CD4-positive, alpha-beta T cell (primary cell): Measurements from ENCODE around the gene YY1. TPM values are rescaled to one million over a fixed set of nuclear protein-coding genes. Genes with fewer than 3 reads are reported as not detected.
A peak's percentile ranks its signal among the peaks of the same experiment; 100 is the strongest.

Experiments used
- ATAC-seq: fragments of 200-7000 bp; cut with Tn5 transposase; one replicate; pipeline ENCODE4 v1.10.0; 2022; ENCODE audit warnings: mild to moderate bottlenecking; ENCODE audit not compliant: poor library complexity
- CTCF ChIA-PET: fragments of 350-600 bp; sonication (Branson Sonifier 250); formaldehyde crosslinking; loops from one replicate; lab custom pipeline; 2021; ENCODE audit warnings: antibody characterized with exemption, inconsistent platforms; lab: Charles Lee
- POLR2A ChIA-PET: fragments of 350-600 bp; sonication (Branson Sonifier 250); formaldehyde crosslinking; loops from one replicate; lab custom pipeline; 2021; ENCODE audit warnings: antibody characterized with exemption, inconsistent platforms; lab: Charles Lee
- DNase-seq, 14 experiments: peaks; one replicate each; pipeline ENCODE4 v3.0.0-alpha.2; 2013 to 2020; ENCODE audit warnings: mixed read lengths in 2 of 14
- H3K27ac ChIP-seq, 2 donors: one replicate each; pipeline versions ENCODE4 v1.5.1 to v1.7.0; 2013; ENCODE audit warnings: low read length in 2 of 2, low read depth in 1 of 2, mild to moderate bottlenecking in 1 of 2
- H3K27me3 ChIP-seq, 2 experiments: 1 replicate in 1 of 2; 2 replicates in 1 of 2; pipeline versions ENCODE4 v1.6.1 to v1.7.0; 2013; ENCODE audit warnings: low read length in 2 of 2, control low read depth in 1 of 2, mild to moderate bottlenecking in 1 of 2, moderate library complexity in 1 of 2; ENCODE audit not compliant: insufficient read depth in 2 of 2, control insufficient read depth in 1 of 2
- H3K36me3 ChIP-seq: one replicate; pipeline ENCODE4 v1.6.1; 2013; ENCODE audit warnings: low read length, control low read depth; ENCODE audit not compliant: insufficient read depth
- H3K4me1 ChIP-seq: one replicate; pipeline ENCODE4 v1.6.1; 2013; ENCODE audit warnings: low read length, control low read depth; ENCODE audit not compliant: insufficient read depth
- H3K4me3 ChIP-seq: one replicate; pipeline ENCODE4 v1.5.1; 2013; ENCODE audit warnings: mild to moderate bottlenecking, low read length, moderate library complexity
- H3K9me3 ChIP-seq, 2 experiments: 1 replicate in 1 of 2; 2 replicates in 1 of 2; pipeline versions ENCODE4 v1.6.1 to v1.7.0; 2013; ENCODE audit warnings: low read length in 2 of 2, mild to moderate bottlenecking in 2 of 2, control low read depth in 1 of 2, moderate library complexity in 1 of 2; ENCODE audit not compliant: control insufficient read depth in 1 of 2, insufficient read depth in 1 of 2
- H3K27ac Mint-ChIP-seq: one replicate; pipeline ENCODE4 v1.8.0; 2020; ENCODE audit warnings: mixed read lengths
- H3K27me3 Mint-ChIP-seq: one replicate; pipeline ENCODE4 v1.8.0; 2021; ENCODE audit warnings: mixed read lengths
- H3K36me3 Mint-ChIP-seq: one replicate; pipeline ENCODE4 v1.8.0; 2021; ENCODE audit warnings: low read depth, mixed read lengths
- H3K4me1 Mint-ChIP-seq: one replicate; pipeline ENCODE4 v1.8.0; 2021; ENCODE audit warnings: low read depth, mixed read lengths
- H3K4me3 Mint-ChIP-seq: one replicate; pipeline ENCODE4 v1.8.0; 2020; ENCODE audit warnings: mild to moderate bottlenecking, mixed read lengths
- H3K9me3 Mint-ChIP-seq: one replicate; pipeline ENCODE4 v1.8.0; 2020; ENCODE audit warnings: mixed read lengths
- CTCF ChIP-seq: fragments of 200-600 bp; IDR thresholded peaks from one replicate; pipeline ENCODE4 v1.8.0; 2022; ENCODE audit warnings: antibody characterized with exemption, mild to moderate bottlenecking
- intact Hi-C, 2 experiments: fragments of 100-400 bp; cut with DNase I in 1 of 2; cut with micrococcal nuclease in 1 of 2; formaldehyde crosslinking; loops; one replicate each; pipeline versions ENCODE4 v1.15.1 to v1.9.0; 2023 to 2025; cut with DNase I, micrococcal nuclease
- total RNA-seq, 174 experiments: library from RNA in 2 of 174; stranded (reverse) in 2 of 174; gene quantifications; one replicate each; pipeline ENCODE4 v1.2.3 and lab custom pipeline; 2021 to 2026

YY1 gene
- total RNA-seq, 2 experiments from 2014 or later = 68.9 to 70.4 TPM

- H3K27me3 Mint-ChIP-seq = no peaks in the 10 kb centered on the region
- Histone ChIP-seq H3K27me3 (no peaks in the 10 kb centered on the region), H3K27ac (peak overlapping the region; percentile 63 to 64), H3K4me1 (peaks cover 59% of the 10 kb centered on the region), H3K36me3 (no peaks in the 10 kb centered on the region), H3K9me3 (no peaks in the 10 kb centered on the region), H3K4me3 (peak overlapping the region; percentile 73)
- H3K36me3 Mint-ChIP-seq = no peaks in the 10 kb centered on the region
- H3K9me3 Mint-ChIP-seq = no peaks in the 10 kb centered on the region
- no peak for TF ChIP-seq CTCF
- H3K4me1 Mint-ChIP-seq = peaks cover 6% of the 10 kb centered on the region
- no peak overlapping the region for H3K4me3 Mint-ChIP-seq
- DNase-seq (peak in 2 of 14 experiments; percentile 32 to 41), ATAC-seq (no peak)
- ChIA-PET CTCF (interaction anchor here (1.0 to 5.1 kb wide), 7 partner anchors 8 to 155 kb away, joined by 3 to 49 read pairs (median 8); no protein-coding TSS in a partner anchor), POLR2A (interaction anchor here (0.8 to 6.6 kb wide), 11 partner anchors 9 to 251 kb away, joined by 3 to 151 read pairs (median 10); partner anchors contain the start of gene EVL)
- intact Hi-C loops = loop anchor here (1.0 to 2.0 kb wide), 2 partner anchors 12 to 14 kb away; no protein-coding TSS in a partner anchor
- no peak overlapping the region for H3K27ac Mint-ChIP-seq
Observed at GRCh38 chr14:100222224-100223093, 16.5 kb upstream of the YY1 start.

- intact Hi-C loops = loop anchor here (1.0 to 2.0 kb wide), 2 partner anchors 11 to 13 kb away; no protein-coding TSS in a partner anchor
- H3K36me3 ChIP-seq = peaks cover 2% of the 10 kb centered on the region
- ChIA-PET POLR2A (interaction anchor here (0.8 to 6.6 kb wide), 11 partner anchors 10 to 1537 kb away, joined by 3 to 151 read pairs (median 6); partner anchors contain the start of gene EVL), CTCF (interaction anchor here (0.8 to 5.1 kb wide), 8 partner anchors 9 to 55 kb away, joined by 3 to 49 read pairs (median 6); no protein-coding TSS in a partner anchor)
- no peak for DNase-seq
- no peaks in the 10 kb centered on the region for H3K9me3 ChIP-seq
- no peak for TF ChIP-seq CTCF
- no peak for ATAC-seq
- H3K27me3 Mint-ChIP-seq = no peaks in the 10 kb centered on the region
- H3K36me3 Mint-ChIP-seq = peaks cover 3% of the 10 kb centered on the region
- peak overlapping the region; percentile 63 to 64 for H3K27ac ChIP-seq
- H3K27ac Mint-ChIP-seq = no peak overlapping the region
- no peak overlapping the region for H3K4me3 Mint-ChIP-seq
- peaks cover 59% of the 10 kb centered on the region for H3K4me1 ChIP-seq
- no peaks in the 10 kb centered on the region for H3K27me3 ChIP-seq
- peaks cover 11% of the 10 kb centered on the region for H3K4me1 Mint-ChIP-seq
- H3K4me3 ChIP-seq = peak overlapping the region; percentile 73
- H3K9me3 Mint-ChIP-seq = no peaks in the 10 kb centered on the region
Observed at GRCh38 chr14:100223332-100224201, 15.4 kb upstream of the YY1 start.
